K562 (cell line): ENCODE measurements around the gene RELA. TPM values are rescaled to one million over a fixed set of nuclear protein-coding genes. Genes with fewer than 3 reads are reported as not detected.
A peak's percentile ranks its signal among the peaks of the same experiment; 100 is the strongest.

ENCODE experiments used
- ATAC-seq: fragments of 200-7000 bp; cut with Tn5 transposase; 3 replicates; pipeline ENCODE4 v1.9.1; 2020; ENCODE audit warnings: moderate library complexity
- BruUV-seq: library from RNA; stranded (reverse); fragments of 400-500 nt; replicated peaks from 2 replicates; lab custom pipeline; 2021; lab: Mats Ljungman, UMichigan
- CTCF ChIA-PET: fragments of 300-600 bp; formaldehyde crosslinking; extraction: SDS; loops from one replicate; lab custom pipeline; 2021; ENCODE audit warnings: low intra/inter-chr PET ratio; lab: Yijun Ruan, JAX
- POLR2A ChIA-PET: fragments of 300-600, 350-650 bp; sonication (Branson Sonifier 250); formaldehyde crosslinking; extraction: SDS; loops from one replicate; lab custom pipeline; 2021; ENCODE audit warnings: antibody characterized with exemption, inconsistent platforms; lab: Yijun Ruan, JAX
- DNase-seq, 4 experiments: peaks; one replicate each; pipeline versions ENCODE4 v3.0.0 to v3.0.0-alpha.2; 2011 to 2018; ENCODE audit warnings: low spot score in 3 of 4, mixed read lengths in 3 of 4; ENCODE audit errors: extremely low read depth in 1 of 4
- FAIRE-seq: peaks from 2 replicates; lab custom pipeline; 2011; peaks lifted over from hg19 to GRCh38; lab: Jason Lieb, UNC
- H2AFZ ChIP-seq: 2 replicates; pipeline ENCODE4 v1.6.0; 2011; ENCODE audit warnings: low read depth, low read length, control low read depth, inconsistent platforms
- H3K27ac ChIP-seq: fragments of 200-600 bp; 3 replicates; pipeline ENCODE4 v1.8.0; 2011; ENCODE audit warnings: low read depth, mild to moderate bottlenecking, control low read depth, inconsistent platforms, low read length, moderate library complexity, mixed read lengths; ENCODE audit errors: extremely low read depth
- H3K27me3 ChIP-seq, 2 experiments: fragments of 300-600 bp in 1 of 2; 2 replicates in 1 of 2; 3 replicates in 1 of 2; pipeline versions ENCODE4 v1.6.0 to v1.8.0; 2011; ENCODE audit warnings: inconsistent platforms in 2 of 2, low read length in 2 of 2, mild to moderate bottlenecking in 1 of 2, mixed read lengths in 1 of 2, moderate library complexity in 1 of 2; ENCODE audit not compliant: control insufficient read depth in 2 of 2, insufficient read depth in 2 of 2
- H3K36me3 ChIP-seq: fragments of 300-600 bp; 3 replicates; pipeline ENCODE4 v1.8.0; 2011; ENCODE audit warnings: mild to moderate bottlenecking, low read length, inconsistent platforms; ENCODE audit not compliant: control insufficient read depth, insufficient read depth
- H3K4me1 ChIP-seq, 2 experiments: fragments of 200-600 bp in 1 of 2; replicated peaks in 1 of 2; 2 replicates in 1 of 2; 3 replicates in 1 of 2; pipeline versions ENCODE4 v1.5.1 to v1.8.0; 2011; ENCODE audit warnings: inconsistent platforms in 2 of 2, low read length in 2 of 2, mild to moderate bottlenecking in 1 of 2, mixed read lengths in 1 of 2, moderate library complexity in 1 of 2; ENCODE audit not compliant: control insufficient read depth in 2 of 2, insufficient read depth in 2 of 2
- H3K4me2 ChIP-seq: 2 replicates; pipeline ENCODE4 v1.6.1; 2011; ENCODE audit warnings: low read length, control low read depth, inconsistent platforms, mixed read lengths; ENCODE audit not compliant: insufficient read depth
- H3K4me3 ChIP-seq: fragments of 200-600 bp; sonication (generic), shearing (Covaris generic); 2 replicates; pipeline ENCODE4 v1.5.1; 2016; ENCODE audit warnings: control low read depth, inconsistent platforms
- H3K79me2 ChIP-seq: fragments of 200-600 bp; 3 replicates; pipeline ENCODE4 v1.8.0; 2011; ENCODE audit warnings: low read length, inconsistent platforms; ENCODE audit not compliant: control insufficient read depth, insufficient read depth
- H3K9ac ChIP-seq, 2 experiments: 2 replicates each; pipeline versions ENCODE4 v1.6.0 to v1.6.1; 2011; ENCODE audit warnings: low read depth in 2 of 2, low read length in 2 of 2, control low read depth in 1 of 2, inconsistent platforms in 1 of 2, mild to moderate bottlenecking in 1 of 2, mixed read lengths in 1 of 2; ENCODE audit not compliant: insufficient read depth in 1 of 2
- H3K9me1 ChIP-seq: one replicate; pipeline ENCODE4 v1.6.0; 2011; ENCODE audit warnings: inconsistent platforms, mild to moderate bottlenecking, low read length, moderate library complexity; ENCODE audit not compliant: control insufficient read depth, insufficient read depth
- H3K9me3 ChIP-seq: replicated peaks from 2 replicates; pipeline ENCODE4 v1.5.1; 2011; ENCODE audit warnings: low read depth, low read length, inconsistent platforms; ENCODE audit not compliant: control insufficient read depth, insufficient read depth
- H4K20me1 ChIP-seq: replicated peaks from 2 replicates; pipeline ENCODE4 v1.6.1; 2011; ENCODE audit warnings: low read length, inconsistent platforms, mixed read lengths; ENCODE audit not compliant: control insufficient read depth, insufficient read depth
- ATF1 ChIP-seq, 2 experiments: fragments of 450-650 bp in 1 of 2; IDR thresholded peaks; 2 replicates each; pipeline ENCODE4 v1.6.1; 2016; ENCODE audit warnings: missing compliant biosample characterization in 1 of 2, missing genetic modification characterization in 1 of 2
- BDP1 ChIP-seq: IDR thresholded peaks from 3 replicates; pipeline ENCODE4 v1.6.1; 2011; ENCODE audit not compliant: insufficient read length, insufficient read depth
- CSDE1 ChIP-seq, 2 experiments: fragments of 450-650 bp; IDR thresholded peaks; 2 replicates each; pipeline ENCODE4 v1.6.1; 2016; ENCODE audit warnings: mild to moderate bottlenecking in 1 of 2
- ERF ChIP-seq: fragments of 450-650 bp; formaldehyde crosslinking; IDR thresholded peaks from 2 replicates; pipeline ENCODE4 v1.4.0; 2020; ENCODE audit warnings: mild to moderate bottlenecking, mixed read lengths
- FOXP1 ChIP-seq: sonication (generic); formaldehyde crosslinking; IDR thresholded peaks from 2 replicates; pipeline ENCODE4 v1.8.0; 2022; ENCODE audit warnings: mild to moderate bottlenecking, missing genetic modification reagents
- HDGF ChIP-seq: fragments of 450-650 bp; IDR thresholded peaks from 2 replicates; pipeline ENCODE4 v1.6.1; 2016
- MED1 ChIP-seq: sonication (generic); formaldehyde crosslinking; IDR thresholded peaks from 2 replicates; pipeline ENCODE4 v1.8.1; 2023; ENCODE audit warnings: missing genetic modification reagents, borderline replicate concordance
- NCOA2 ChIP-seq, 2 experiments: fragments of 450-650 bp; IDR thresholded peaks; 2 replicates each; pipeline ENCODE4 v1.6.1; 2018; ENCODE audit warnings: mild to moderate bottlenecking in 2 of 2, moderate library complexity in 1 of 2; ENCODE audit not compliant: partially characterized antibody in 2 of 2
- NFE2 ChIP-seq: IDR thresholded peaks from 2 replicates; pipeline ENCODE4 v1.6.1; 2014; ENCODE audit warnings: antibody characterized with exemption, low read depth
- POLR2A ChIP-seq: fragments of 450-650 bp; conservative IDR thresholded peaks from 2 replicates; pipeline ENCODE4 v1.6.1; 2016
- RNF2 ChIP-seq: sonication (generic); IDR thresholded peaks from 2 replicates; pipeline ENCODE4 v1.6.1; 2016
- SIRT6 ChIP-seq: IDR thresholded peaks from one replicate; pipeline ENCODE4 v1.6.1; 2012; ENCODE audit warnings: low read depth, mild to moderate bottlenecking, control low read depth, inconsistent platforms, low read length, moderate library complexity
- SNIP1 ChIP-seq: fragments of 450-650 bp; IDR thresholded peaks from 2 replicates; pipeline ENCODE4 v1.7.1; 2017; ENCODE audit warnings: low read depth, mild to moderate bottlenecking
- TBL1XR1 ChIP-seq, 2 experiments: IDR thresholded peaks; 2 replicates each; pipeline ENCODE4 v1.6.1; 2012; ENCODE audit warnings: improper control_type of control experiment in 2 of 2, low read length in 2 of 2, mild to moderate bottlenecking in 1 of 2
- TGIF2 ChIP-seq: sonication (generic); formaldehyde crosslinking; IDR thresholded peaks from 2 replicates; pipeline ENCODE4 v1.8.1; 2022; ENCODE audit warnings: mild to moderate bottlenecking, missing genetic modification reagents, moderate library complexity
- TRIM24 ChIP-seq, 2 experiments: fragments of 450-650 bp; IDR thresholded peaks; 2 replicates each; pipeline ENCODE4 v1.6.1; 2016
- ZNF143 ChIP-seq: sonication (generic); formaldehyde crosslinking; IDR thresholded peaks from 2 replicates; pipeline ENCODE4 v1.9.0; 2022; ENCODE audit warnings: mild to moderate bottlenecking, missing genetic modification reagents
- ZNF766 ChIP-seq: fragments of 200-800 bp; sonication (Bioruptor generic); conservative IDR thresholded peaks from 2 replicates; pipeline ENCODE4 v1.6.1; 2016; ENCODE audit warnings: missing genetic modification characterization, missing compliant biosample characterization
- WGBS: fragments of 100-300 bp; shearing (Covaris generic); methylation state at CpG from one replicate; pipeline ENCODE4 v1.1.6; 2016; ENCODE audit warnings: low coverage, mixed read lengths; ENCODE audit not compliant: insufficient coverage; ENCODE audit errors: missing lambda C conversion rate; 5-methylcytosine and 5-hydroxymethylcytosine counted together
- in situ Hi-C: fragments of 300-500 bp; cut with MboI; formaldehyde crosslinking; loops from 4 replicates; pipeline ENCODE4 v1.15.0; 2018; ENCODE audit warnings: inconsistent platforms, mixed read lengths
- intact Hi-C: fragments of 100-400 bp; cut with micrococcal nuclease; formaldehyde crosslinking; loops from 2 replicates; pipeline ENCODE4 v1.14.2; 2022
- polyA plus RNA-seq, 8 experiments: library from polyadenylated mRNA; depleted of rRNA in 4 of 8; stranded (reverse) in 5 of 8; unstranded in 3 of 8; fragments of >200 nt; fragmentation: Nextera tagmentation in 2 of 8; fragmentation: Illumina TruSeq in 1 of 8; extraction: Ambion mirVana in 2 of 8; extraction: Trizol in 1 of 8; gene quantifications; 2 replicates each; pipeline versions ENCODE4 v1.2.1 to v1.2.3, GENCODE V29; 2011 to 2014; ENCODE audit warnings: inconsistent platforms in 1 of 8, missing spikeins in 1 of 8
- total RNA-seq, 7 experiments: library from RNA; depleted of rRNA in 6 of 7; stranded (reverse); fragments of >200 nt in 6 of 7; fragmentation: Illumina TruSeq in 2 of 7; extraction: Trizol in 2 of 7; gene quantifications; 2 replicates each; pipeline versions ENCODE4 v1.2.1 to v1.2.3, GENCODE V29; 2011 to 2021; ENCODE audit warnings: low replicate concordance in 1 of 7
- TF ChIP-seq, protein P1 (sequence below): sonication (generic); formaldehyde crosslinking; IDR thresholded peaks from 2 replicates; pipeline ENCODE4 v1.8.0; 2022; ENCODE audit warnings: mild to moderate bottlenecking, missing genetic modification reagents, borderline replicate concordance
- TF ChIP-seq, protein P2 (sequence below): sonication (generic); formaldehyde crosslinking; IDR thresholded peaks from 2 replicates; pipeline ENCODE4 v1.8.0; 2022; ENCODE audit warnings: missing genetic modification reagents, mild to moderate bottlenecking, moderate library complexity, borderline replicate concordance

Gene RELA
- total and polyA plus RNA-seq, 9 of the 15 experiments (the other 6 are each of a cell fraction or from before 2014, with no cell fraction given), result 6.0 to 67.4 (median 20.6) TPM

DNA sequence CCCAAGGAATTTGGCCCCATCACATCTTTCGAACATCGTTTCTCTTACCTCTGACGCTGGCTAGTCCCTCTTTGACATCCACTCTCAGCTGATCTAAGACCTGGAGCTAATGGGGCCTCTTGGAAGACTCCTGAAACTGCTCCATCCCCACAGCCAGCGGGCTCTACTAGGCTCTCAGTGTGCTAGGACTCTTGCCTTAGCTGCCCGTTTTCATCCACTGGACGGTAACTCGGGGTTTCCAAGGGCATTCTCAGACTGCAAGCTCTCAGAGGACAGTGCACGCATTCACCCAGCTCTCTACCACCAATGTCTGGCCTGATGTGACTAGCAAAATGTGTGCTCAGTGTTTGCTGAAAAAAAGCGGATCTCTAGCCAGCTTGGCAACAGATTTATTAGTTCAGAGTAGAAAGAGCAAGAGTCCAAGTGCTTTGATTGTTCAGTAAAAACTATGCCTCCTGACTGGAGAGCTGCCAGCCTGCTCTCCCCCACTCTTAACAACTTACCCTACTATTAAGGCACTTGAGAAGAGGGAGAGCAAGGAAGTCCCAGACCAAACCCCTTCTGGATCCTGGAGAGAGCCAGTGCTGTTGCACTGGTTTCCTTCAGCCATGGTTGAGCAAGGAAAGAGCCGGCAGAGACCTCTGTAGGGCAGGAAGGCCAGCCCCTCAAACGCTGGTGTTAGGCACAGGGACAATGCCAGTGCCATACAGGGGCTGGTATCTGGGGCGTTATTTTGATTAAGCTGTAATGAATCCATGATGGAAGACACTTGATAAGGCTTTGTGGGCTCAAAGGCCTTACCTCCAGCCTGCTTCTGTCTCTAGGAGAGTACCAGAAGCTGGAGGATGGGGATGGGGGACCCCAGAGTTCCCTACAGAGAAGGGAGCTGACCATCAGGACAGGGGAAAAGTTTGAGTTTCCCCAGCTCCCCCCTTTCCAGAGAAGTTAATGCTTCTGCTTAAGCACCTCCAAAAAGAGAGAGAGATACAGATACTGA is 9.2 kb downstream of the RELA start:
- CTCF ChIA-PET, result no interaction called here
- H3K4me1 ChIP-seq, result peaks cover 29 to 55% of the 10 kb centered on the region in 2 experiments
- POLR2A ChIA-PET, result interaction anchor here (0.6 to 5.0 kb wide), 22 partner anchors 9 to 1137 kb away, joined by 3 to 56 read pairs (median 3); partner anchors contain the start of genes NEAT1, RELA, SIPA1 and ZNRD2
- H3K4me3 ChIP-seq, result peak overlapping the region; percentile 46
- H3K27ac ChIP-seq, result peak overlapping the region; percentile 92
- intact Hi-C loops, result loop anchor here (2.0 kb wide), 1 partner anchor 15 kb away; the partner anchor contains the start of gene SIPA1
- no peaks in the 10 kb centered on the region for H3K79me2 ChIP-seq
- TSS peak; percentile 46 for BruUV-seq
- 0 out of 2 replicates have a peak, but pooled peaks cover 8% of the 10 kb centered on the region for H4K20me1 ChIP-seq
- WGBS, result 45% methylated on average over 12 of the region's 12 CpGs
- in situ Hi-C loops, result no loop called here
- H3K9me3 ChIP-seq, result no peaks in the 10 kb centered on the region
- peak overlapping the region; percentile 94 for H2AFZ ChIP-seq
- peak overlapping the region; percentile 83 for H3K4me2 ChIP-seq
- peak; percentile 6; the same call in 2 of the 3 replicates for ATAC-seq
- DNase-seq, result no peak
- no peaks in the 10 kb centered on the region for H3K27me3 ChIP-seq
- FAIRE-seq, result no peak
- H3K36me3 ChIP-seq, result peaks cover 82% of the 10 kb centered on the region; the same call in 2 of the 3 replicates
- no peaks in the 10 kb centered on the region for H3K9me1 ChIP-seq
- H3K9ac ChIP-seq, result peak overlapping the region; percentile 74 to 95; a peak in 3 of 4 replicates
- TF ChIP-seq POLR2A (peak; percentile 68), NCOA2 (IDR thresholded peaks at IDR 0.05; ENCODE audit: partially characterized antibody in 2 of 2) (no peak), ATF1 (CRISPR knock-in tag; IDR thresholded peaks at IDR 0.05) (no peak), ATF1 (tag; IDR thresholded peaks at IDR 0.05) (peak; percentile 40; the same call in 1 of the 2 replicates), HDGF (0 out of 2 replicates have a peak, but pooled peaks have one; percentile 52), ZNF143 (CRISPR knock-in tag) (no peak), MED1 (CRISPR knock-in tag) (no peak), ERF (CRISPR knock-in tag) (no peak), ZNF766 (CRISPR knock-in tag) (0 out of 2 replicates have a peak, but pooled peaks have one; percentile 71), CSDE1 (IDR thresholded peaks at IDR 0.05) (no peak), FOXP1 (CRISPR knock-in tag) (peak; percentile 3; the same call in 1 of the 2 replicates), SIRT6 (peak; percentile 58), NFE2 (no peak), RNF2 (0 out of 2 replicates have a peak, but pooled peaks have one; percentile 9), BDP1 (no peak), SNIP1 (peak; percentile 33; the same call in 1 of the 2 replicates), TRIM24 (IDR thresholded peaks at IDR 0.05) (no peak), TGIF2 (CRISPR knock-in tag) (0 out of 2 replicates have a peak, but pooled peaks have one; percentile 22), TBL1XR1 (IDR thresholded peaks at IDR 0.05; ENCODE audit: low read length in 2 of 2) (0 out of 4 replicates have a peak, but pooled peaks of 1 of the 2 experiments have one; percentile 28)
- TF ChIP-seq, protein P1, sequence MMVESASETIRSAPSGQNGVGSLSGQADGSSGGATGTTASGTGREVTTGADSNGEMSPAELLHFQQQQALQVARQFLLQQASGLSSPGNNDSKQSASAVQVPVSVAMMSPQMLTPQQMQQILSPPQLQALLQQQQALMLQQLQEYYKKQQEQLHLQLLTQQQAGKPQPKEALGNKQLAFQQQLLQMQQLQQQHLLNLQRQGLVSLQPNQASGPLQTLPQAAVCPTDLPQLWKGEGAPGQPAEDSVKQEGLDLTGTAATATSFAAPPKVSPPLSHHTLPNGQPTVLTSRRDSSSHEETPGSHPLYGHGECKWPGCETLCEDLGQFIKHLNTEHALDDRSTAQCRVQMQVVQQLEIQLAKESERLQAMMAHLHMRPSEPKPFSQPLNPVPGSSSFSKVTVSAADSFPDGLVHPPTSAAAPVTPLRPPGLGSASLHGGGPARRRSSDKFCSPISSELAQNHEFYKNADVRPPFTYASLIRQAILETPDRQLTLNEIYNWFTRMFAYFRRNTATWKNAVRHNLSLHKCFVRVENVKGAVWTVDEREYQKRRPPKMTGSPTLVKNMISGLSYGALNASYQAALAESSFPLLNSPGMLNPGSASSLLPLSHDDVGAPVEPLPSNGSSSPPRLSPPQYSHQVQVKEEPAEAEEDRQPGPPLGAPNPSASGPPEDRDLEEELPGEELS (CRISPR knock-in tag), result no peak
- TF ChIP-seq, protein P2, sequence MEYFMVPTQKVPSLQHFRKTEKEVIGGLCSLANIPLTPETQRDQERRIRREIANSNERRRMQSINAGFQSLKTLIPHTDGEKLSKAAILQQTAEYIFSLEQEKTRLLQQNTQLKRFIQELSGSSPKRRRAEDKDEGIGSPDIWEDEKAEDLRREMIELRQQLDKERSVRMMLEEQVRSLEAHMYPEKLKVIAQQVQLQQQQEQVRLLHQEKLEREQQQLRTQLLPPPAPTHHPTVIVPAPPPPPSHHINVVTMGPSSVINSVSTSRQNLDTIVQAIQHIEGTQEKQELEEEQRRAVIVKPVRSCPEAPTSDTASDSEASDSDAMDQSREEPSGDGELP (CRISPR knock-in tag), result peak; percentile 47; the same call in 1 of the 2 replicates
